Astrocyte (in vitro differentiated cells and primary cell): Measurements from ENCODE around the gene C10orf53.

Source experiments
- CTCF ChIP-seq: IDR thresholded peaks from 2 replicates; pipeline ENCODE4 v1.5.1; 2011; ENCODE audit warnings: low read depth, mild to moderate bottlenecking, inconsistent platforms, low read length, moderate library complexity; ENCODE audit not compliant: insufficient read depth
- EZH2 ChIP-seq: IDR thresholded peaks from 2 replicates; pipeline ENCODE4 v1.6.1; 2012; ENCODE audit warnings: mild to moderate bottlenecking, low read length, inconsistent platforms; ENCODE audit not compliant: insufficient read depth

- no peak for TF ChIP-seq CTCF
- no peak for TF ChIP-seq EZH2
These were observed 29.3 kb upstream of the C10orf53 start for GRCh38 chr10:49649936-49650723.
